GM12878 (cell line): ENCODE results near the gene OR14I1. TPM values are rescaled to one million over a fixed set of nuclear protein-coding genes. Genes with fewer than 3 reads are reported as not detected.
A peak's percentile ranks its signal among the peaks of the same experiment; 100 is the strongest.

Experiments used
- ATAC-seq: fragments of 200-7000 bp; cut with Tn5 transposase; 3 replicates; pipeline ENCODE4 v1.9.1; 2020; ENCODE audit warnings: mild to moderate bottlenecking, moderate library complexity
- BruUV-seq: library from RNA; stranded (reverse); fragments of 400-500 nt; replicated peaks from 2 replicates; lab custom pipeline; 2021; lab: Mats Ljungman, UMichigan
- CTCF ChIA-PET: fragments of 300-600 bp; sonication (Branson Sonifier 250); formaldehyde crosslinking; extraction: SDS; loops from one replicate; lab custom pipeline; 2021; ENCODE audit warnings: inconsistent platforms; lab: Yijun Ruan, JAX
- POLR2A ChIA-PET: fragments of 350-600 bp; formaldehyde crosslinking; extraction: SDS; loops from one replicate; lab custom pipeline; 2021; ENCODE audit warnings: inconsistent platforms; lab: Charles Lee
- RAD21 ChIA-PET: fragments of 300-600 bp; sonication (Branson Sonifier 250); formaldehyde crosslinking; loops from one replicate; lab custom pipeline; 2023; ENCODE audit warnings: antibody characterized with exemption; ENCODE audit not compliant: unreplicated experiment; lab: Charles Lee
- SMC1A ChIA-PET: fragments of 300-600 bp; sonication (Branson Sonifier 250); formaldehyde crosslinking; loops from one replicate; lab custom pipeline; 2023; ENCODE audit not compliant: unreplicated experiment, uncharacterized antibody; lab: Charles Lee
- DNase-seq: peaks from one replicate; pipeline ENCODE4 v3.0.0-alpha.2; 2011; ENCODE audit warnings: low read depth, low spot score
- FAIRE-seq: peaks from 3 replicates; lab custom pipeline; 2011; peaks lifted over from hg19 to GRCh38; lab: Jason Lieb, UNC
- H2AFZ ChIP-seq: 2 replicates; pipeline ENCODE4 v1.6.0; 2011; ENCODE audit warnings: low read depth, low read length, control low read depth; ENCODE audit not compliant: control insufficient read depth
- H3K27ac ChIP-seq: 2 replicates; pipeline ENCODE4 v1.5.1; 2011; ENCODE audit warnings: control low read depth; ENCODE audit not compliant: control insufficient read depth, insufficient read depth
- H3K27me3 ChIP-seq, 2 experiments: replicated peaks in 1 of 2; 2 replicates each; pipeline versions ENCODE4 v1.6.0 to v1.6.1; 2011; ENCODE audit warnings: low read length in 1 of 2; ENCODE audit not compliant: control insufficient read depth in 2 of 2, insufficient read depth in 2 of 2
- H3K36me3 ChIP-seq, 2 experiments: 2 replicates each; pipeline ENCODE4 v1.5.1; 2011; ENCODE audit warnings: low read length in 1 of 2; ENCODE audit not compliant: control insufficient read depth in 2 of 2, insufficient read depth in 2 of 2
- H3K4me1 ChIP-seq: 2 replicates; pipeline ENCODE4 v1.6.1; 2011; ENCODE audit warnings: mild to moderate bottlenecking, low read length, moderate library complexity, mixed read lengths; ENCODE audit not compliant: control insufficient read depth, insufficient read depth
- H3K4me2 ChIP-seq: 2 replicates; pipeline ENCODE4 v1.6.0; 2011; ENCODE audit warnings: control low read depth; ENCODE audit not compliant: control insufficient read depth, insufficient read depth
- H3K4me3 ChIP-seq: fragments of 200-600 bp; sonication (generic); 2 replicates; pipeline ENCODE4 v1.5.1; 2016
- H3K79me2 ChIP-seq: 2 replicates; pipeline ENCODE4 v1.6.0; 2011; ENCODE audit warnings: low read length; ENCODE audit not compliant: control insufficient read depth, insufficient read depth
- H3K9ac ChIP-seq: 2 replicates; pipeline ENCODE4 v1.8.0; 2011; ENCODE audit warnings: low read length, control low read depth, mixed read lengths; ENCODE audit not compliant: control insufficient read depth, insufficient read depth
- H3K9me3 ChIP-seq: replicated peaks from 3 replicates; pipeline ENCODE4 v1.5.1; 2011; ENCODE audit warnings: mild to moderate bottlenecking, low read length; ENCODE audit not compliant: control insufficient read depth, insufficient read depth
- H4K20me1 ChIP-seq: 2 replicates; pipeline ENCODE4 v1.6.0; 2011; ENCODE audit not compliant: control insufficient read depth, insufficient read depth
- ATF7 ChIP-seq: fragments of 450-650 bp; IDR thresholded peaks from 2 replicates; pipeline ENCODE4 v1.6.1; 2016; ENCODE audit warnings: low read depth, mild to moderate bottlenecking
- BRCA1 ChIP-seq: IDR thresholded peaks from 2 replicates; pipeline ENCODE4 v1.6.1; 2011; ENCODE audit warnings: low read depth, low read length, improper control_type of control experiment
- CREB1 ChIP-seq: IDR thresholded peaks from 2 replicates; pipeline ENCODE4 v1.6.1; 2012; ENCODE audit warnings: low read depth, mild to moderate bottlenecking, inconsistent platforms
- KLF5 ChIP-seq: fragments of 450-650 bp; IDR thresholded peaks from 2 replicates; pipeline ENCODE4 v1.6.1; 2014; ENCODE audit warnings: mild to moderate bottlenecking; ENCODE audit not compliant: partially characterized antibody
- MEF2A ChIP-seq: IDR thresholded peaks from 2 replicates; pipeline ENCODE4 v1.6.1; 2011; ENCODE audit warnings: low read depth, mild to moderate bottlenecking, low read length, moderate library complexity; ENCODE audit not compliant: insufficient read depth
- MXI1 ChIP-seq: fragments of 150-350 bp; IDR thresholded peaks from 2 replicates; pipeline ENCODE4 v1.6.1; 2011; ENCODE audit warnings: low read depth, mild to moderate bottlenecking, inconsistent platforms, low read length, improper control_type of control experiment
- MYB ChIP-seq: fragments of 150-350 bp; IDR thresholded peaks from 2 replicates; pipeline ENCODE4 v1.6.1; 2014; ENCODE audit warnings: mild to moderate bottlenecking, low read depth, low read length, borderline replicate concordance
- NFYB ChIP-seq: IDR thresholded peaks from 2 replicates; pipeline ENCODE4 v1.6.1; 2011; ENCODE audit warnings: low read depth, mild to moderate bottlenecking, low read length, improper control_type of control experiment, moderate library complexity; ENCODE audit not compliant: insufficient read depth
- NRF1 ChIP-seq: conservative IDR thresholded peaks from 2 replicates; pipeline ENCODE4 v1.6.1; 2011; ENCODE audit warnings: mild to moderate bottlenecking, low read depth, low read length, improper control_type of control experiment
- PAX8 ChIP-seq: fragments of 450-650 bp; IDR thresholded peaks from 2 replicates; pipeline ENCODE4 v1.6.1; 2017; ENCODE audit warnings: mild to moderate bottlenecking, moderate library complexity
- POLR2A ChIP-seq: IDR thresholded peaks from 2 replicates; pipeline ENCODE4 v1.6.1; 2011; ENCODE audit warnings: low read depth, mild to moderate bottlenecking, low read length
- RELA ChIP-seq: fragments of 450-650 bp; IDR thresholded peaks from 2 replicates; pipeline ENCODE4 v1.8.0; 2014; ENCODE audit warnings: borderline replicate concordance; ENCODE audit not compliant: partially characterized antibody
- RFX5 ChIP-seq: IDR thresholded peaks from 2 replicates; pipeline ENCODE4 v1.6.1; 2011; ENCODE audit warnings: low read depth, low read length, improper control_type of control experiment
- SREBF2 ChIP-seq: IDR thresholded peaks from 2 replicates; pipeline ENCODE4 v1.6.1; 2012; ENCODE audit warnings: mild to moderate bottlenecking, low read length
- WGBS: methylation state at CpG from one replicate; pipeline ENCODE4 v1.1.6; 2016; ENCODE audit warnings: low lambda C conversion rate; ENCODE audit not compliant: insufficient replicate concordance, insufficient coverage; ENCODE audit errors: missing lambda C conversion rate; 5-methylcytosine and 5-hydroxymethylcytosine counted together
- in situ Hi-C: fragments of 300-500 bp; cut with MboI; formaldehyde crosslinking; loops from 9 replicates; pipeline ENCODE4 v1.14.3; 2018; ENCODE audit warnings: mixed read lengths
- intact Hi-C: fragments of 100-400 bp; cut with micrococcal nuclease; formaldehyde crosslinking; loops from one replicate; pipeline ENCODE4 v1.14.2; 2022; ENCODE audit not compliant: unreplicated experiment
- polyA plus RNA-seq, 11 experiments: library from polyadenylated mRNA; depleted of rRNA in 4 of 11; unstranded in 6 of 11; stranded (reverse) in 5 of 11; fragments of >200 nt; fragmentation: Nextera tagmentation in 4 of 11; fragmentation: Illumina TruSeq in 1 of 11; extraction: Ambion mirVana in 4 of 11; extraction: Trizol in 1 of 11; gene quantifications; 1 replicate in 1 of 11; 2 replicates in 10 of 11; pipeline versions ENCODE4 v1.2.1 to v1.2.3, GENCODE V29; 2011 to 2016; ENCODE audit warnings: inconsistent platforms in 2 of 11, missing spikeins in 2 of 11, low read depth in 1 of 11
- total RNA-seq, 4 experiments: library from RNA; depleted of rRNA in 3 of 4; stranded (reverse); fragments of >200 nt in 3 of 4; fragmentation: Illumina TruSeq in 1 of 4; extraction: Trizol in 1 of 4; gene quantifications; 2 replicates each; pipeline versions ENCODE4 v1.2.1 to v1.2.3, GENCODE V29; 2013 to 2021

Gene OR14I1
- total and polyA plus RNA-seq, 10 of the 15 experiments (the other 5 are each of a cell fraction or from before 2014, with no cell fraction given): 0.21 to 1.5 (median 0.79) TPM

DNA sequence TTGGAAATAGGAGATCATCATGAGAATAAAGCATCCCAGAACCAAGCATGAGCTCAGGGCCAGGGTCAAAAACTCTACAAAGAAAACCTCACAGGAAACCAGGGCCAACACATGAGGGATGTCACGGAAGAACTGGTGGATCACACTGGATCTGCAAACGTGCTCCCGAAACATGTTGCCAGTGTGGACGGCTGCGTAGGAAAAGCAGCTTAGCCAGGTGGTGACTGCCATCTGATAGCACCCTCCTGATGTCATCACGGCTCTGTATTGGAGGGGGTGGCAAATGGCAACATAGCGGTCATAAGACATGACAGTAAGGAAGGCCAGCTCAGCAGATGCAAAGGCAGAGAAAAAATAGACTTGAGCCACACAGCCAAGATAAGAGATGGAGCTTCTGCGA is 20.9 kb downstream of the OR14I1 start:
- Histone ChIP-seq H3K27ac (no peak overlapping the region), H3K4me2 (no peak overlapping the region), H4K20me1 (no peaks in the 10 kb centered on the region), H3K27me3 (no peaks in the 10 kb centered on the region), H3K4me1 (no peaks in the 10 kb centered on the region), H3K4me3 (no peak overlapping the region), H3K9me3 (no peaks in the 10 kb centered on the region; the same call in 1 of the 3 replicates), H3K36me3 (no peaks in the 10 kb centered on the region), H3K79me2 (no peaks in the 10 kb centered on the region), H3K9ac (no peak overlapping the region), H2AFZ (no peak overlapping the region)
- ATAC-seq (no peak), FAIRE-seq (no peak), DNase-seq (no peak)
- intact Hi-C loops: loop anchor here (10.0 kb wide), 1 partner anchor 747 kb away; no protein-coding TSS in a partner anchor
- TF ChIP-seq POLR2A (no peak), KLF5 (no peak), PAX8 (no peak), NRF1 (no peak), BRCA1 (no peak), ATF7 (no peak), RELA (no peak)
- ChIA-PET RAD21 (interaction anchor here (0.6 kb wide), 1 partner anchor 18 kb away, joined by 3 read pairs; no protein-coding TSS in a partner anchor), CTCF (interaction anchor here (2.2 kb wide), 1 partner anchor 13 kb away, joined by 5 read pairs; no protein-coding TSS in a partner anchor), POLR2A (no interaction called here), SMC1A (interaction anchor here (0.9 to 2.6 kb wide), 4 partner anchors 13 to 277 kb away, joined by 3 to 7 read pairs (median 4); no protein-coding TSS in a partner anchor)
- in situ Hi-C loops: no loop called here
- no TSS peak for BruUV-seq
- 93% methylated on average over 8 of the region's 8 CpGs for WGBS

DNA sequence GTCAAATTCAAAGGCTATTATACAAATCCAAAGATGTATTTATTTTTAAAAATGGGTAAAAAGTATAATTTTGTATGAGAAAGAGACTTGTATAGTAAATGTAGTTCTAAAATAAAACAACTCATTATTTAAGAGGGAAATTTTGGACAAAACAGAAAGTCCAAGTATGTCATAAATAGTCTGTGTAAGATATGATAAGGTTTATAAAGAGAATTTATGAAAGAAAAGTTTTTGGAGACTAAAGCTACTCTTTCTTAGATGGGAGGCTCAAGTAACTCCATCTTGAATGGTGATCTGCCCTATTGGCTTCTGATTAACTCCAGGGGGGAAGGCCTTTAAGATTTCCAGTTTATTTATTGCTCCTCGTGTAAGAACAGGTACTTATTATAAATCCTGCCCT is 32.6 kb downstream of the OR14I1 start:
- H4K20me1 ChIP-seq: no peaks in the 10 kb centered on the region
- no peak overlapping the region for H3K4me3 ChIP-seq
- intact Hi-C loops (no loop called here), in situ Hi-C loops (no loop called here)
- H3K27ac ChIP-seq: no peak overlapping the region
- no peak overlapping the region for H2AFZ ChIP-seq
- H3K9ac ChIP-seq: no peak overlapping the region
- WGBS: 93% methylated on average over 1 of the region's 1 CpG
- DNase-seq: no peak
- no peaks in the 10 kb centered on the region for H3K36me3 ChIP-seq
- H3K79me2 ChIP-seq: no peaks in the 10 kb centered on the region
- POLR2A ChIA-PET: no interaction called here
- H3K4me2 ChIP-seq: no peak overlapping the region
- SMC1A ChIA-PET: interaction anchor here (1.8 kb wide), 1 partner anchor 12 kb away, joined by 7 read pairs; no protein-coding TSS in a partner anchor
- H3K9me3 ChIP-seq: peaks cover 5% of the 10 kb centered on the region
- peak; percentile 44 for FAIRE-seq
- CTCF ChIA-PET: interaction anchor here (1.7 to 2.6 kb wide), 2 partner anchors 9 to 12 kb away, joined by 5 to 9 read pairs; no protein-coding TSS in a partner anchor
- RAD21 ChIA-PET: no interaction called here
- no TSS peak for BruUV-seq
- no peak for ATAC-seq
- H3K4me1 ChIP-seq: no peaks in the 10 kb centered on the region
- no peaks in the 10 kb centered on the region for H3K27me3 ChIP-seq
- no peak for TF ChIP-seq RFX5
- no peak for TF ChIP-seq MXI1
- TF ChIP-seq KLF5: no peak
- TF ChIP-seq CREB1: no peak
- TF ChIP-seq SREBF2: no peak
- no peak for TF ChIP-seq NFYB
- TF ChIP-seq MEF2A: no peak
- no peak for TF ChIP-seq MYB
- TF ChIP-seq, all 136 proteins: peak for 0
